H9 (cell line): ENCODE results near the gene C6orf15. TPM values are rescaled to one million over a fixed set of nuclear protein-coding genes. Genes with fewer than 3 reads are reported as not detected.

Experiments
- DNase-seq: peaks from one replicate; pipeline ENCODE4 v3.0.0-alpha.2; 2017
- H2AFZ ChIP-seq: one replicate; pipeline ENCODE4 v1.6.1; 2013; ENCODE audit warnings: mild to moderate bottlenecking, low read length, control low read depth, moderate library complexity
- H2AK5ac ChIP-seq: 2 replicates; pipeline ENCODE4 v1.6.1; 2013; ENCODE audit warnings: low read length, control low read depth, mixed read lengths; ENCODE audit not compliant: insufficient read length
- H2BK120ac ChIP-seq: one replicate; pipeline ENCODE4 v1.6.1; 2013; ENCODE audit warnings: low read depth, mild to moderate bottlenecking, low read length, control low read depth, inconsistent platforms; ENCODE audit not compliant: poor library complexity, severe bottlenecking
- H2BK12ac ChIP-seq: 2 replicates; pipeline ENCODE4 v1.6.1; 2013; ENCODE audit warnings: low read length, control low read depth, mixed read lengths, low read depth; ENCODE audit not compliant: insufficient read length
- H2BK15ac ChIP-seq: 2 replicates; pipeline ENCODE4 v1.6.1; 2013; ENCODE audit warnings: low read depth, low read length, control low read depth
- H2BK20ac ChIP-seq: one replicate; pipeline ENCODE4 v1.6.1; 2013; ENCODE audit warnings: low read depth, mild to moderate bottlenecking, low read length, control low read depth, inconsistent platforms; ENCODE audit not compliant: poor library complexity, severe bottlenecking
- H2BK5ac ChIP-seq: 2 replicates; pipeline ENCODE4 v1.6.1; 2013; ENCODE audit warnings: low read length, control low read depth, mixed read lengths; ENCODE audit not compliant: insufficient read length
- H3K14ac ChIP-seq: 2 replicates; pipeline ENCODE4 v1.6.1; 2013; ENCODE audit warnings: low read length, control low read depth; ENCODE audit not compliant: insufficient read depth
- H3K18ac ChIP-seq: 2 replicates; pipeline ENCODE4 v1.6.1; 2013; ENCODE audit warnings: low read depth, mild to moderate bottlenecking, mixed read lengths, low read length, control low read depth; ENCODE audit not compliant: insufficient read length
- H3K23ac ChIP-seq: 2 replicates; pipeline ENCODE4 v1.6.1; 2013; ENCODE audit warnings: low read length, control low read depth, mixed read lengths, low read depth; ENCODE audit not compliant: insufficient read length
- H3K23me2 ChIP-seq: 2 replicates; pipeline ENCODE4 v1.6.1; 2013; ENCODE audit warnings: low read depth, mild to moderate bottlenecking, mixed read lengths, low read length, control low read depth; ENCODE audit not compliant: insufficient read length, poor library complexity, severe bottlenecking
- H3K27ac ChIP-seq: 2 replicates; pipeline ENCODE4 v1.5.1; 2013; ENCODE audit warnings: low read length, control low read depth, mixed read lengths, low read depth; ENCODE audit not compliant: insufficient read length
- H3K27me3 ChIP-seq: 2 replicates; pipeline ENCODE4 v1.6.1; 2013; ENCODE audit warnings: low read length, control low read depth, inconsistent platforms; ENCODE audit not compliant: insufficient read depth
- H3K4ac ChIP-seq: 2 replicates; pipeline ENCODE4 v1.6.1; 2013; ENCODE audit warnings: low read depth, mild to moderate bottlenecking, control low read depth, inconsistent platforms, low read length, moderate library complexity
- H3K4me1 ChIP-seq: 2 replicates; pipeline ENCODE4 v1.6.1; 2013; ENCODE audit warnings: low read length, control low read depth, inconsistent platforms; ENCODE audit not compliant: insufficient read depth
- H3K4me2 ChIP-seq: 2 replicates; pipeline ENCODE4 v1.6.1; 2013; ENCODE audit warnings: low read length, control low read depth, mixed read lengths; ENCODE audit not compliant: insufficient read length, insufficient read depth
- H3K56ac ChIP-seq: 2 replicates; pipeline ENCODE4 v1.6.1; 2013; ENCODE audit warnings: low read depth, mild to moderate bottlenecking, mixed read lengths, low read length, control low read depth; ENCODE audit not compliant: insufficient read length
- H3K79me1 ChIP-seq: 2 replicates; pipeline ENCODE4 v1.6.1; 2013; ENCODE audit warnings: low read depth, mild to moderate bottlenecking, moderate library complexity, low read length, control low read depth, inconsistent platforms; ENCODE audit not compliant: insufficient read depth, poor library complexity, severe bottlenecking
- H3K79me2 ChIP-seq: 2 replicates; pipeline ENCODE4 v1.6.1; 2013; ENCODE audit warnings: low read length, control low read depth, inconsistent platforms; ENCODE audit not compliant: insufficient read depth
- H3K9ac ChIP-seq: 2 replicates; pipeline ENCODE4 v1.6.1; 2013; ENCODE audit warnings: low read length, control low read depth, mixed read lengths; ENCODE audit not compliant: insufficient read length; ENCODE audit errors: extremely low read depth
- H3K9me3 ChIP-seq: one replicate; pipeline ENCODE4 v1.6.1; 2013; ENCODE audit warnings: low read depth, low read length, inconsistent platforms; ENCODE audit not compliant: control insufficient read depth
- H3T11ph ChIP-seq: one replicate; pipeline ENCODE4 v1.6.1; 2013; ENCODE audit warnings: mild to moderate bottlenecking, low read length, control low read depth, inconsistent platforms
- H4K20me1 ChIP-seq: one replicate; pipeline ENCODE4 v1.6.1; 2013; ENCODE audit not compliant: control insufficient read depth, insufficient read length, insufficient read depth
- H4K5ac ChIP-seq: 2 replicates; pipeline ENCODE4 v1.6.1; 2013; ENCODE audit warnings: low read depth, mild to moderate bottlenecking, mixed read lengths, low read length, control low read depth; ENCODE audit not compliant: insufficient read length
- H4K8ac ChIP-seq: replicated peaks from 2 replicates; pipeline ENCODE4 v1.6.1; 2013; ENCODE audit warnings: low read length, control low read depth, mixed read lengths, low read depth; ENCODE audit not compliant: insufficient read length
- H4K91ac ChIP-seq: 2 replicates; pipeline ENCODE4 v1.6.1; 2013; ENCODE audit warnings: low read depth, mild to moderate bottlenecking, moderate library complexity, mixed read lengths, low read length, control low read depth; ENCODE audit not compliant: insufficient read length
- H3K27ac Mint-ChIP-seq, 3 experiments: 2 replicates in 2 of 3; 3 replicates in 1 of 3; pipeline ENCODE4 v1.8.0; 2020 to 2021; ENCODE audit warnings: mixed read lengths in 3 of 3, mild to moderate bottlenecking in 1 of 3, moderate library complexity in 1 of 3
- H3K27me3 Mint-ChIP-seq: 2 replicates; pipeline ENCODE4 v1.8.0; 2021; ENCODE audit warnings: low read depth, mild to moderate bottlenecking, moderate library complexity, mixed read lengths
- H3K36me3 Mint-ChIP-seq, 3 experiments: 2 replicates in 2 of 3; 3 replicates in 1 of 3; pipeline ENCODE4 v1.8.0; 2020 to 2021; ENCODE audit warnings: low read depth in 3 of 3, mixed read lengths in 3 of 3; ENCODE audit not compliant: insufficient read depth in 1 of 3
- H3K4me1 Mint-ChIP-seq, 2 experiments: 2 replicates each; pipeline ENCODE4 v1.8.0; 2020; ENCODE audit warnings: mixed read lengths in 2 of 2
- H3K4me3 Mint-ChIP-seq, 2 experiments: 2 replicates in 1 of 2; 3 replicates in 1 of 2; pipeline ENCODE4 v1.8.0; 2020 to 2021; ENCODE audit warnings: mild to moderate bottlenecking in 2 of 2, mixed read lengths in 2 of 2, moderate library complexity in 1 of 2
- H3K9me3 Mint-ChIP-seq, 2 experiments: 2 replicates in 1 of 2; 3 replicates in 1 of 2; pipeline ENCODE4 v1.8.0; 2020; ENCODE audit warnings: mild to moderate bottlenecking in 2 of 2, mixed read lengths in 2 of 2, moderate library complexity in 1 of 2
- WGBS: extraction: QIAGEN DNeasy Blood & Tissue Kit; methylation state at CpG from one replicate; pipeline ENCODE4 v1.1.7; 2013; ENCODE audit warnings: missing lambda C conversion rate, low lambda C conversion rate, mixed read lengths; ENCODE audit not compliant: insufficient read length; ENCODE audit errors: extremely low coverage; 5-methylcytosine and 5-hydroxymethylcytosine counted together
- total RNA-seq: library from RNA; stranded (reverse); gene quantifications from 2 replicates; pipeline ENCODE4 v1.2.1, GENCODE V29; 2021
- TF ChIP-seq, protein P1 (sequence below): fragments of 200-600 bp; sonication (generic); conservative IDR thresholded peaks from 3 replicates; pipeline ENCODE4 v1.8.0; 2021; ENCODE audit warnings: antibody characterized with exemption, mild to moderate bottlenecking

C6orf15 gene
- total RNA-seq, 1 experiment from 2014 or later, result not detected

DNA sequence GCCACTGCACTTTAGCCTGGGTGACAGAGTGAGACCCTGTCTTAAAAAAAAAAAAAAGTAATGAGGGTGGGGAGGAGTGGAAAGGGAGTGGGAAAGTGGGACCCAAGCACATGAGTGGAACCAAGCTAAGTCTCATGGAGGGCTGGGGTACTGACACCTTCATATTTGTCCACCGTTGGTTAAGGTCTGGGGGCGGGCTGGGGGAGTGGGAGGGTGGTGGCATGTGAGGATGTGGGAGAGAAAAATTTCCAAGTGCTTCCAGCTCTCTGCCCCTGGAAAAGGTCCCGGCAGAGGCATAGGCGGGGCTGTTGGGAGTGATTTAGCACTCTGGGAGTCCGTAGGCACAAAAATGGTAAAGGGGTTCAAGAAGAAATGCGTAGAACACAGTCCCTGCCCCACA lies 20.4 kb upstream of the C6orf15 start:
- no peak for DNase-seq

More for the DNA sequence above, 20.4 kb upstream of the C6orf15 start:
- Histone ChIP-seq H3K27me3 (no peaks in the 10 kb centered on the region), H4K5ac (no peak overlapping the region), H3K14ac (no peak overlapping the region), H3K79me1 (no peaks in the 10 kb centered on the region), H3K4ac (no peak overlapping the region), H2AK5ac (no peak overlapping the region), H2BK12ac (no peak overlapping the region), H3K4me1 (peaks cover 3% of the 10 kb centered on the region; the same call in 1 of the 2 replicates), H3K27ac (no peak overlapping the region), H3K23ac (no peak overlapping the region), H4K8ac (no peak overlapping the region), H2BK120ac (no peak overlapping the region), H3K4me2 (no peak overlapping the region), H3T11ph (no peak overlapping the region), H3K9ac (no peak overlapping the region), H2AFZ (no peak overlapping the region), H3K79me2 (no peaks in the 10 kb centered on the region), H4K91ac (no peak overlapping the region), H4K20me1 (no peaks in the 10 kb centered on the region), H2BK5ac (no peak overlapping the region), H2BK20ac (no peak overlapping the region), H3K9me3 (no peaks in the 10 kb centered on the region), H3K23me2 (no peaks in the 10 kb centered on the region), H2BK15ac (no peak overlapping the region), H3K56ac (no peak overlapping the region), H3K18ac (no peak overlapping the region)
- Mint-ChIP-seq H3K27me3 (peaks cover 3% of the 10 kb centered on the region), H3K27ac (no peak overlapping the region), H3K4me3 (no peak overlapping the region), H3K36me3 (no peaks in the 10 kb centered on the region), H3K9me3 (no peaks in the 10 kb centered on the region; a peak in 2 of 5 replicates), H3K4me1 (peaks cover 25 to 29% of the 10 kb centered on the region in 2 experiments)
- TF ChIP-seq, protein P1, sequence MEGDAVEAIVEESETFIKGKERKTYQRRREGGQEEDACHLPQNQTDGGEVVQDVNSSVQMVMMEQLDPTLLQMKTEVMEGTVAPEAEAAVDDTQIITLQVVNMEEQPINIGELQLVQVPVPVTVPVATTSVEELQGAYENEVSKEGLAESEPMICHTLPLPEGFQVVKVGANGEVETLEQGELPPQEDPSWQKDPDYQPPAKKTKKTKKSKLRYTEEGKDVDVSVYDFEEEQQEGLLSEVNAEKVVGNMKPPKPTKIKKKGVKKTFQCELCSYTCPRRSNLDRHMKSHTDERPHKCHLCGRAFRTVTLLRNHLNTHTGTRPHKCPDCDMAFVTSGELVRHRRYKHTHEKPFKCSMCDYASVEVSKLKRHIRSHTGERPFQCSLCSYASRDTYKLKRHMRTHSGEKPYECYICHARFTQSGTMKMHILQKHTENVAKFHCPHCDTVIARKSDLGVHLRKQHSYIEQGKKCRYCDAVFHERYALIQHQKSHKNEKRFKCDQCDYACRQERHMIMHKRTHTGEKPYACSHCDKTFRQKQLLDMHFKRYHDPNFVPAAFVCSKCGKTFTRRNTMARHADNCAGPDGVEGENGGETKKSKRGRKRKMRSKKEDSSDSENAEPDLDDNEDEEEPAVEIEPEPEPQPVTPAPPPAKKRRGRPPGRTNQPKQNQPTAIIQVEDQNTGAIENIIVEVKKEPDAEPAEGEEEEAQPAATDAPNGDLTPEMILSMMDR, result no peak
- no CpG with 5 or more reads among the region's 6 CpGs for WGBS
